ENCODE data around the gene LILRA6.

LILRA6 gene

GRCh38 chr19:54193011-54193410 is 49.6 kb downstream of the LILRA6 start:
- TF ChIP-seq CTCF (IDR thresholded peaks at IDR 0.05; ENCODE audit: extremely low read depth, missing control alignments) = no peak

GRCh38 chr19:54191811-54192453 is 50.7 kb downstream of the LILRA6 start:
- DNase-seq (ENCODE audit: low spot score) = no peak
- no peak for TF ChIP-seq CTCF (IDR thresholded peaks at IDR 0.05; ENCODE audit: extremely low read depth, missing control alignments)

More at GRCh38 chr19:54193011-54193410, 49.6 kb downstream of the LILRA6 start:
- DNase-seq (ENCODE audit: low spot score) = no peak

DNA sequence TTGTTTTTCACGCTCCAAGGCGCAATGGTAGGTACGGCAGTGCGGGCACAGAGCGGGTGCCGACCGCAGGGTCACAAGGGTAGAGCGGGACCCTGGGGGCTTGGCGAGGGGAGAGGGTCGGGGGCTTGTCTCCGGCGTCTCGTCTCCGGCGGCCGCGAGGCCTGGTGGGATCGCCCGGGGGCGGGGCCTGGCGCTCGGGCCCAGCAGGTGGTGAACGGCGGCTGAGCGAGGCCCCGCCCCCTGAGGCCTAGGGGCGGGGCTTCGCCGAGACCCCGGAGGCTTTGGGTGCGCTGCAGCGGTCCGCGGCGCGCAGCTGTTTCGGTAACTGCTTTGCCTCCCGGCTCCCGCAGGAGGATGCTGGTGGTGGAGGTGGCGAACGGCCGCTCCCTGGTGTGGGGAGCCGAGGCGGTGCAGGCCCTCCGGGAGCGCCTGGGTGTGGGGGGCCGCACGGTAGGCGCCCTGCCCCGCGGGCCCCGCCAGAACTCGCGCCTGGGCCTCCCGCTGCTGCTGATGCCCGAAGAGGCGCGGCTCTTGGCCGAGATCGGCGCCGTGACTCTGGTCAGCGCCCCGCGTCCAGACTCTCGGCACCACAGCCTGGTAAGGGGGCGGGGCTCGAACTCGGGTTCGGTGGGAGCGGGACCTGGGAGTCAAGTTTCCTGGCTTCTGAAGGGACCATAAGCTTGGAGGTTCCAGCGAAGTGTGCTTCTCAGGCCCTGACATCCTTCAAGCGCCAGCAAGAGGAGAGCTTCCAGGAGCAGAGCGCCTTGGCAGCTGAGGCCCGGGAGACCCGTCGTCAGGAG is 51.4 kb downstream of the LILRA6 start, which contains the start of gene TSEN34:
TSS of gene TSEN34 (plus strand) at position 298 of the 800 bp plus-strand sequence. CDS start at position 355, 57 bp downstream.
- TF ChIP-seq CTCF (IDR thresholded peaks at IDR 0.05; ENCODE audit: extremely low read depth, missing control alignments) = no peak
- peak; percentile 89 for DNase-seq (ENCODE audit: low spot score)

- TF ChIP-seq CTCF (IDR thresholded peaks at IDR 0.05; ENCODE audit: extremely low read depth, missing control alignments) = no peak
- peak; percentile 93 for DNase-seq (ENCODE audit: low spot score)
Measured at GRCh38 chr19:54190503-54191010, 52.0 kb downstream of the LILRA6 start.

DNA sequence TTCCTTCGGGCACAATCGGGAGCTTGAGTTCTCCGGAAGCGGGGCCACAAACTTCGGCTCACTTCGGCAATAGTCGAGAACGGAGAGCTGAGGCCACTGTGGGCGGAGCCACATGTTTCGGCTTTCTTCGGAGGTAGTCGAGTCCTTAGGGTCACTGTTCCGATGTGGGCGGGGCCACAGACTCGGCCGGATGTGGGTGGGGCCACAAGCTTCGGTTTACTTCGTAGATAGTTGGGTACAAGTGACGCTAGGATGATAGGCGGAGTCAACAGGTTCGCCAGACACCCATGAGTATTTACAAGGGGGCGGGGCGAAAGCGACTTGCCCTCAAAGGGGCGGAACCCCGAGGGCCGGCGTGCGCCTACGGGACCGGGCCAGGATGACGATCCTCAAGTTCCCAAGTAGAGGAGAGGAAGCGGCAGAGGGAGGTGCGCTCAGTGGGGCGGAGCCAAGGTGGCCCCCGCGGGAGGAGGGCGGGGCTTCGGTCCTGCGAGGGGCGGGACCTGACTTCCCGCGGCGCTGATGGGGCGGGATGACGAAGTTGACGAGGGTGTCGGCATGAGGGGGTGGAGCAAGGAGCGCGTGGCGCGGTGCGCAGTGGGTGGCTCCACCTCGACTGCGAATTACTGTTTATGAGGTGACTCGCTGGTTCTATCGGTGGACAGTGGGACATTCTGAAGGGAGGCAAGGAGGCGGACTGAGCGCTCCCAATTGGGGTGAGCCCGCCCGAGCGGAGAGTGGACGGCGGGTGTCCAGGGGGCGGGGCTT is 52.7 kb downstream of the LILRA6 start:
- peak; percentile 98 for DNase-seq (ENCODE audit: low spot score)
- TF ChIP-seq CTCF (IDR thresholded peaks at IDR 0.05; ENCODE audit: extremely low read depth, missing control alignments) = no peak

GRCh38 chr19:54189145-54189734 is 53.4 kb downstream of the LILRA6 start, which contains the start of gene MBOAT7:
Gene MBOAT7 (minus strand): TSS chr19:54189580. CDS start chr19:54188508, 1,072 bp downstream.
- peak; percentile 59 for TF ChIP-seq CTCF (IDR thresholded peaks at IDR 0.05; ENCODE audit: extremely low read depth, missing control alignments)
- peak; percentile 92 for DNase-seq (ENCODE audit: low spot score)
